Type B pancreatic cell (in vitro differentiated cells): ENCODE data around the gene NR5A2. TPM values are rescaled to one million over a fixed set of nuclear protein-coding genes. Genes with fewer than 3 reads are reported as not detected.

ENCODE experiments used
- DNase-seq: peaks from one replicate; pipeline ENCODE4 v3.0.0; 2021; ENCODE audit warnings: mixed read lengths; ENCODE audit not compliant: unreplicated experiment; ENCODE audit errors: extremely low spot score
- H3K27ac Mint-ChIP-seq: 2 replicates; pipeline ENCODE4 v1.8.0; 2021; ENCODE audit warnings: mild to moderate bottlenecking, mixed read lengths
- H3K27me3 Mint-ChIP-seq: 2 replicates; pipeline ENCODE4 v1.8.0; 2021; ENCODE audit warnings: mixed read lengths
- H3K36me3 Mint-ChIP-seq: 2 replicates; pipeline ENCODE4 v1.8.0; 2021; ENCODE audit warnings: mixed read lengths
- H3K4me1 Mint-ChIP-seq: one replicate; pipeline ENCODE4 v1.8.0; 2021; ENCODE audit warnings: mixed read lengths; ENCODE audit not compliant: unreplicated experiment
- H3K4me3 Mint-ChIP-seq: 2 replicates; pipeline ENCODE4 v1.8.0; 2021; ENCODE audit warnings: mild to moderate bottlenecking, mixed read lengths
- H3K9me3 Mint-ChIP-seq: 2 replicates; pipeline ENCODE4 v1.8.0; 2021; ENCODE audit warnings: mixed read lengths
- CTCF ChIP-seq: fragments of 200-600 bp; sonication (generic); conservative IDR thresholded peaks from 2 replicates; pipeline ENCODE4 v1.5.0; 2021; ENCODE audit warnings: antibody characterized with exemption, mild to moderate bottlenecking
- total RNA-seq: library from RNA; stranded (reverse); gene quantifications from 2 replicates; pipeline ENCODE4 v1.2.1, GENCODE V29; 2021; ENCODE audit warnings: low replicate concordance

The NR5A2 gene
- total RNA-seq, 1 donor from 2014 or later: 3.5 TPM

- Mint-ChIP-seq H3K27ac (no peak overlapping the region), H3K9me3 (no peaks in the 10 kb centered on the region), H3K36me3 (no peaks in the 10 kb centered on the region), H3K4me1 (peaks cover 23% of the 10 kb centered on the region), H3K27me3 (peaks cover 20% of the 10 kb centered on the region), H3K4me3 (no peak overlapping the region)
- DNase-seq: no peak
- TF ChIP-seq CTCF: no peak
These were observed 8.6 kb downstream of the NR5A2 start for GRCh38 chr1:200035956-200036618.

GRCh38 chr1:200036619-200037270, 9.2 kb downstream of the NR5A2 start:
- Mint-ChIP-seq H3K36me3 (no peaks in the 10 kb centered on the region), H3K4me1 (peaks cover 25% of the 10 kb centered on the region), H3K4me3 (no peak overlapping the region), H3K9me3 (no peaks in the 10 kb centered on the region), H3K27me3 (peaks cover 24% of the 10 kb centered on the region), H3K27ac (no peak overlapping the region)
- DNase-seq: no peak
- TF ChIP-seq CTCF: no peak

- H3K4me1 Mint-ChIP-seq: peaks cover 31% of the 10 kb centered on the region
- H3K9me3 Mint-ChIP-seq: no peaks in the 10 kb centered on the region
- H3K27me3 Mint-ChIP-seq: peaks cover 31% of the 10 kb centered on the region
- TF ChIP-seq CTCF: no peak
- H3K27ac Mint-ChIP-seq: no peak overlapping the region
- peak overlapping the region; percentile 64 for H3K4me3 Mint-ChIP-seq
- no peak for DNase-seq
- H3K36me3 Mint-ChIP-seq: no peaks in the 10 kb centered on the region
These were observed 10.0 kb downstream of the NR5A2 start for GRCh38 chr1:200037501-200037900.

GRCh38 chr1:200037904-200038303, 10.4 kb downstream of the NR5A2 start:
- Mint-ChIP-seq H3K4me3 (peak overlapping the region; percentile 64), H3K27ac (no peak overlapping the region), H3K9me3 (no peaks in the 10 kb centered on the region), H3K36me3 (no peaks in the 10 kb centered on the region), H3K4me1 (peaks cover 35% of the 10 kb centered on the region), H3K27me3 (peaks cover 35% of the 10 kb centered on the region)
- no peak for TF ChIP-seq CTCF
- no peak for DNase-seq

GRCh38 chr1:200038325-200038980, 10.9 kb downstream of the NR5A2 start:
- DNase-seq: peak; percentile 77
- peak overlapping the region; percentile 64 for H3K4me3 Mint-ChIP-seq

More at GRCh38 chr1:200038325-200038980, 10.9 kb downstream of the NR5A2 start:
- H3K4me1 Mint-ChIP-seq: peaks cover 39% of the 10 kb centered on the region
- no peak for TF ChIP-seq CTCF
- peaks cover 41% of the 10 kb centered on the region for H3K27me3 Mint-ChIP-seq
- no peaks in the 10 kb centered on the region for H3K9me3 Mint-ChIP-seq
- no peaks in the 10 kb centered on the region for H3K36me3 Mint-ChIP-seq
- H3K27ac Mint-ChIP-seq: no peak overlapping the region
